HepG2 (cell line): ENCODE measurements around the gene SART1. TPM values are rescaled to one million over a fixed set of nuclear protein-coding genes. Genes with fewer than 3 reads are reported as not detected.
A peak's percentile ranks its signal among the peaks of the same experiment; 100 is the strongest.

Experiments used
- ARID4A ChIP-seq: sonication (generic); formaldehyde crosslinking; IDR thresholded peaks from 2 replicates; pipeline ENCODE4 v1.5.0; 2020; ENCODE audit warnings: mild to moderate bottlenecking, missing genetic modification reagents, borderline replicate concordance
- CEBPG ChIP-seq: IDR thresholded peaks from 2 replicates; pipeline ENCODE4 v1.6.1; 2016
- FOXA3 ChIP-seq: IDR thresholded peaks from 2 replicates; pipeline ENCODE4 v1.6.1; 2016; ENCODE audit warnings: missing genetic modification reagents, missing compliant biosample characterization
- FOXP1 ChIP-seq, 2 experiments: fragments of 450-650 bp in 1 of 2; IDR thresholded peaks; 2 replicates each; pipeline ENCODE4 v1.6.1; 2017 to 2018; ENCODE audit warnings: antibody characterized with exemption in 1 of 2
- FOXP4 ChIP-seq: sonication (generic); formaldehyde crosslinking; IDR thresholded peaks from 2 replicates; pipeline ENCODE4 v1.4.0; 2020; ENCODE audit warnings: missing genetic modification reagents
- GABPB1 ChIP-seq: IDR thresholded peaks from 2 replicates; pipeline ENCODE4 v1.6.1; 2016; ENCODE audit warnings: mild to moderate bottlenecking, missing genetic modification reagents, moderate library complexity, missing compliant biosample characterization
- GATAD2A ChIP-seq: IDR thresholded peaks from 2 replicates; pipeline ENCODE4 v1.6.1; 2016
- MNT ChIP-seq: fragments of 450-650 bp; IDR thresholded peaks from 2 replicates; pipeline ENCODE4 v1.6.1; 2016
- SALL1 ChIP-seq: sonication (generic); formaldehyde crosslinking; IDR thresholded peaks from 2 replicates; pipeline ENCODE4 v1.8.0; 2022; ENCODE audit warnings: mild to moderate bottlenecking, missing genetic modification reagents
- UBTF ChIP-seq: sonication (generic); formaldehyde crosslinking; IDR thresholded peaks from 2 replicates; pipeline ENCODE4 v1.4.0; 2020; ENCODE audit warnings: mild to moderate bottlenecking, missing genetic modification reagents
- ZBTB37 ChIP-seq: sonication (generic); formaldehyde crosslinking; IDR thresholded peaks from 2 replicates; pipeline ENCODE4 v1.4.0; 2020; ENCODE audit warnings: mild to moderate bottlenecking, missing genetic modification reagents
- ZFX ChIP-seq: sonication (generic); formaldehyde crosslinking; IDR thresholded peaks from 2 replicates; pipeline ENCODE4 v1.4.0; 2020; ENCODE audit warnings: mild to moderate bottlenecking, low read depth, missing genetic modification reagents, moderate library complexity
- ZMYM3 ChIP-seq: sonication (generic); formaldehyde crosslinking; IDR thresholded peaks from 2 replicates; pipeline ENCODE4 v1.5.1; 2020; ENCODE audit warnings: mild to moderate bottlenecking, missing genetic modification reagents
- ZNF558 ChIP-seq: sonication (generic); formaldehyde crosslinking; IDR thresholded peaks from 2 replicates; pipeline ENCODE4 v1.9.0; 2022; ENCODE audit warnings: mild to moderate bottlenecking, missing genetic modification reagents, borderline replicate concordance
- polyA plus RNA-seq, 8 experiments: library from polyadenylated mRNA; depleted of rRNA in 3 of 8; stranded (reverse) in 7 of 8; unstranded in 1 of 8; fragments of >200 nt; fragmentation: Illumina TruSeq in 4 of 8; extraction: Trizol in 4 of 8; gene quantifications; 2 replicates each; pipeline versions ENCODE4 v1.2.1 to v1.2.3, GENCODE V29; 2011 to 2016; ENCODE audit warnings: low read depth in 4 of 8, missing spikeins in 1 of 8, mixed read lengths in 1 of 8; ENCODE audit not compliant: insufficient read depth in 1 of 8
- total RNA-seq, 5 experiments: library from RNA; depleted of rRNA; stranded (reverse); fragments of >200 nt; fragmentation: Illumina TruSeq; extraction: Trizol; gene quantifications; 2 replicates each; pipeline ENCODE4 v1.2.3, GENCODE V29; 2016; ENCODE audit warnings: low read depth in 1 of 5

The SART1 gene
- total and polyA plus RNA-seq, 2 of the 13 experiments (the other 11 are each of a cell fraction or from before 2014, with no cell fraction given): 11.3 to 22.5 TPM

- TF ChIP-seq GABPB1 (CRISPR knock-in tag): 0 out of 2 replicates have a peak, but pooled peaks have one; percentile 11
- peak; percentile 66 for TF ChIP-seq SALL1 (CRISPR knock-in tag)
- peak; percentile 58 for TF ChIP-seq MNT
- 0 out of 2 replicates have a peak, but pooled peaks have one; percentile 20 for TF ChIP-seq UBTF (CRISPR knock-in tag)
- peak; percentile 46 for TF ChIP-seq CEBPG
- no peak for TF ChIP-seq FOXP1 (IDR thresholded peaks at IDR 0.05)
- peak; percentile 57; the same call in 1 of the 2 replicates for TF ChIP-seq FOXP1 (CRISPR knock-in tag; IDR thresholded peaks at IDR 0.05)
- TF ChIP-seq ZFX (CRISPR knock-in tag): peak; percentile 59; the same call in 1 of the 2 replicates
- 0 out of 2 replicates have a peak, but pooled peaks have one; percentile 28 for TF ChIP-seq FOXA3 (CRISPR knock-in tag)
- no peak for TF ChIP-seq ZNF558
- no peak; the same call in 1 of the 2 replicates for TF ChIP-seq ARID4A (CRISPR knock-in tag)
- TF ChIP-seq FOXP4 (CRISPR knock-in tag): peak; percentile 51; the same call in 1 of the 2 replicates
- TF ChIP-seq ZMYM3 (CRISPR knock-in tag): peak; percentile 58; the same call in 1 of the 2 replicates
- TF ChIP-seq ZBTB37 (CRISPR knock-in tag): no peak
- TF ChIP-seq GATAD2A (CRISPR knock-in tag): 0 out of 2 replicates have a peak, but pooled peaks have one; percentile 28
Observed at GRCh38 chr11:65944767-65945166, 16.8 kb upstream of the SART1 start (continued).
